ENCODE results near the gene PSMA8. TPM values are rescaled to one million over a fixed set of nuclear protein-coding genes. Genes with fewer than 3 reads are reported as not detected.

The PSMA8 gene
- total RNA-seq (not detected), polyA plus RNA-seq (under 1 TPM in 2 of 3 donors, not detected in 1; 0.10 to 0.31 TPM)
- long read RNA-seq, donor 1: 0 reads
- long read RNA-seq, donor 2: 0 reads
- long read RNA-seq, donor 3: 0 reads
- long read RNA-seq, donor 4: 0 reads
- long read RNA-seq, donor 5: 0 reads
- long read RNA-seq, donor 6: 0 reads
- long read RNA-seq, donor 7: 0 reads
- long read RNA-seq, donor 8: 0 reads
- long read RNA-seq, donor 9: 0 reads
- long read RNA-seq, donor 10: 0 reads

- DNase-seq: peak in 1 of 2 donors; percentile 60
- WGBS, 5 donors: 54 to 74% (median 64%) methylated on average over 31 of the region's 31 CpGs
- Histone ChIP-seq H3K27me3 (no peaks in the 10 kb centered on the region), H3K27ac (no peak within 1 kb of the TSS), H3K36me3 (no peaks in the 10 kb centered on the region), H3K9me3 (peaks cover 0 to 6% (median 0%) of the 10 kb centered on the region in 4 donors), H3K4me3 (peak within 1 kb of the TSS in 1 of 4 donors; percentile 11), H3K4me1 (no peaks in the 10 kb centered on the region)
- TF ChIP-seq POLR2A (IDR thresholded peaks at IDR 0.05) (no peak), POLR2AphosphoS5 (IDR thresholded peaks at IDR 0.05) (no peak), CTCF (IDR thresholded peaks at IDR 0.05) (no peak), EP300 (IDR thresholded peaks at IDR 0.05) (no peak)
- intact Hi-C loops (cut with DNase I; ENCODE audit: low total_unique reads): no loop called here
Observed at GRCh38 chr18:26133652-26134051, at the start of gene PSMA8. TSS of gene PSMA8 (plus strand) at chr18:26133869. CDS start at chr18:26133966, 97 bp downstream.

DNA sequence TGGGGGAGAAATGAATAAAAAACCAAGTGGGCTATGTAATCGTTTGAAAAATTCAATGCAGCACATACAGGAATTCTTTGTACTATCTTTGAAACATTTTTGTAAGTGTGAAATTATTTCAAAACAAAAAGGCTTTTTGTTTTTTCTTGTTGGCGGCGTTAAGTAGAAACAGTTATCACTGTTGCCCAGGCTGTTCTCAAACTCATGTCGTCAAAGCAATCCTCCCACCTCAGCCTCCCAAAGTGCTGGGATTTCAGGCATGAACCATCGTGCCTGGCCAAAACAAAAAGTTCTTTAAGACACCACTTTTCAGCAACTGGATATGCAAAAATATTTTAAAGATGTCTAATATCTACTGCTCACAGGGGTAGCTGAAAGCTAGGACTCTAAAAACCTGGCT is 48.6 kb upstream of the PSMA8 start:
- 92 to 98% (median 96%) methylated on average over 5 of the region's 5 CpGs for WGBS, 5 donors
- Histone ChIP-seq H3K27ac (no peak overlapping the region), H3K4me3 (no peak overlapping the region), H3K36me3 (peaks cover 0 to 67% (median 60%) of the 10 kb centered on the region in 4 donors), H3K27me3 (no peaks in the 10 kb centered on the region), H3K9me3 (no peaks in the 10 kb centered on the region), H3K4me1 (peaks cover 7 to 27% (median 17%) of the 10 kb centered on the region in 4 donors)
- intact Hi-C loops (cut with DNase I; ENCODE audit: low total_unique reads): no loop called here
- TF ChIP-seq EP300 (IDR thresholded peaks at IDR 0.05) (no peak), POLR2AphosphoS5 (IDR thresholded peaks at IDR 0.05) (no peak), POLR2A (IDR thresholded peaks at IDR 0.05) (no peak), CTCF (IDR thresholded peaks at IDR 0.05) (no peak)
- no peak for DNase-seq

DNA sequence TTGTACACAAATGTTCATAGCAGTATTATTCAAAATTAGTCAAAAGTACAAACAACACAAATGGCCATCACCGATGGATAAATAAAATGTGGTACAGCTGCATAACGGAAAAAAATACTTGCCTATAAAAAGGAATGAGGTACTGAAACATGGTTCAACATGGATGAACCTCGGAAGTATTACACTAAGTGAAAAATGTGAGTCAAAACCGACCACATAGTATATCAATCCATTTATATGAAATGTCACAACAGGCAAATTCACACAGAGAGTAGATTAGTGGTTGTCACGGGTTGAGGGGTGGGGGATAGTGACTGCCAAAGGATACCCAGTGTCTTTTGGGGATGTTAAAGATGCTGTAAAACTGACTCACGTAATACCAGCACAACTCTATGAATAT is 46.7 kb upstream of the PSMA8 start:
- peaks cover 7 to 36% (median 24%) of the 10 kb centered on the region in 4 donors for H3K4me1 ChIP-seq
- no peak overlapping the region for H3K4me3 ChIP-seq
- TF ChIP-seq POLR2AphosphoS5 (IDR thresholded peaks at IDR 0.05): no peak
- no peak for TF ChIP-seq POLR2A (IDR thresholded peaks at IDR 0.05)
- TF ChIP-seq EP300 (IDR thresholded peaks at IDR 0.05): no peak
- TF ChIP-seq CTCF (IDR thresholded peaks at IDR 0.05): no peak
- no peak for DNase-seq
- 83 to 94% (median 91%) methylated on average over 6 of the region's 6 CpGs for WGBS, 5 donors
- H3K9me3 ChIP-seq: no peaks in the 10 kb centered on the region
- H3K27ac ChIP-seq: no peak overlapping the region
- H3K36me3 ChIP-seq: peaks cover 0 to 53% (median 51%) of the 10 kb centered on the region in 4 donors
- no peaks in the 10 kb centered on the region for H3K27me3 ChIP-seq
- intact Hi-C loops (cut with DNase I; ENCODE audit: low total_unique reads): no loop called here

DNA sequence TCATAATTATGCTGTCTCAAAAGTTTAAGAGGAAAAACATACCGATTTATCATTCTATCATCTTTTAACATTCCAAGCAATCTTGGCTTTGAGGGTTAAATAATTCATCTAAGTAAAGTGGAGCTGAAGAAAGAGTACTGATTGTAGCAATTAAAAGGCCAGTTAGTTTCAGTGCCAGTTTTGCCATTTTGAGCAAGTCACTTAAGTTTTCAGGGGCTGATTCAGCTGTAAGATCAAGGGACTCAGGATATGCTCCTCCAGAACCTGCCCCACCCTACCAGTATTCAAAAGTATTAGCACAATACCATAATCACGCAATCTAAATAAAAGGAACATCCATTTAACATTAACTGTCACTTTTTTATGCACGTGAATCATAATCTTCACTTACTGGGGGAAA is 45.2 kb upstream of the PSMA8 start:
- peak in 1 of 2 donors; percentile 6 for DNase-seq
- intact Hi-C loops (cut with DNase I; ENCODE audit: low total_unique reads): no loop called here
- Histone ChIP-seq H3K4me3 (peak overlapping the region in 3 of 4 donors; percentile 77 to 89 (median 89)), H3K4me1 (peaks cover 7 to 36% (median 24%) of the 10 kb centered on the region in 4 donors), H3K36me3 (peaks cover 0 to 39% (median 36%) of the 10 kb centered on the region in 4 donors), H3K9me3 (no peaks in the 10 kb centered on the region), H3K27me3 (no peaks in the 10 kb centered on the region), H3K27ac (peak overlapping the region in 1 of 5 donors; percentile 97)
- TF ChIP-seq POLR2AphosphoS5 (IDR thresholded peaks at IDR 0.05) (no peak), EP300 (IDR thresholded peaks at IDR 0.05) (no peak), POLR2A (IDR thresholded peaks at IDR 0.05) (no peak), CTCF (IDR thresholded peaks at IDR 0.05) (no peak)
- WGBS, 5 donors: 32 to 45% (median 37%) methylated on average over 3 of the region's 3 CpGs
